ENCODE results near the gene PHF14.

PHF14 gene

GRCh38 chr7:11120068-11120664 is 146.5 kb downstream of the PHF14 start:
- DNase-seq (ENCODE audit: low read depth): no peak

- DNase-seq (ENCODE audit: low read depth): no peak
These were observed 147.1 kb downstream of the PHF14 start for GRCh38 chr7:11120675-11121220.

- no peak for DNase-seq (ENCODE audit: low read depth)
These were observed 151.3 kb downstream of the PHF14 start for GRCh38 chr7:11124856-11125559.

- no peak for DNase-seq (ENCODE audit: low read depth)
These were observed 153.6 kb downstream of the PHF14 start for GRCh38 chr7:11127114-11127785.

- DNase-seq (ENCODE audit: low read depth): no peak
These were observed 154.3 kb downstream of the PHF14 start for GRCh38 chr7:11127988-11128387.

- no peak for DNase-seq (ENCODE audit: low read depth)
These were observed 154.8 kb downstream of the PHF14 start for GRCh38 chr7:11128498-11128897.

GRCh38 chr7:11130012-11130411 is 156.3 kb downstream of the PHF14 start:
- DNase-seq (ENCODE audit: low read depth): peak; percentile 54

GRCh38 chr7:11130601-11131000 is 156.9 kb downstream of the PHF14 start:
- DNase-seq (ENCODE audit: low read depth): no peak

GRCh38 chr7:11133436-11133959 is 159.8 kb downstream of the PHF14 start:
- DNase-seq (ENCODE audit: low read depth): no peak

- no peak for DNase-seq (ENCODE audit: low read depth)
These were observed 161.9 kb downstream of the PHF14 start for GRCh38 chr7:11135573-11135972.

- no peak for DNase-seq (ENCODE audit: low read depth)
These were observed 167.9 kb downstream of the PHF14 start for GRCh38 chr7:11141541-11141940.

- peak; percentile 5 for DNase-seq (ENCODE audit: low read depth)
These were observed 180.0 kb downstream of the PHF14 start for GRCh38 chr7:11153694-11154093.

- DNase-seq (ENCODE audit: low read depth): peak; percentile 18
These were observed 182.2 kb downstream of the PHF14 start for GRCh38 chr7:11155883-11156282.

- DNase-seq (ENCODE audit: low read depth): no peak
These were observed 187.8 kb downstream of the PHF14 start for GRCh38 chr7:11161499-11161898.

GRCh38 chr7:11163220-11163619 is 189.5 kb downstream of the PHF14 start:
- no peak for DNase-seq (ENCODE audit: low read depth)

GRCh38 chr7:11166051-11166450 is 192.4 kb downstream of the PHF14 start:
- DNase-seq (ENCODE audit: low read depth): no peak

GRCh38 chr7:11168650-11169170 is 195.0 kb downstream of the PHF14 start:
- DNase-seq (ENCODE audit: low read depth): no peak

GRCh38 chr7:11170175-11170574 is 196.5 kb downstream of the PHF14 start:
- DNase-seq (ENCODE audit: low read depth): peak; percentile 26

- DNase-seq (ENCODE audit: low read depth): no peak
These were observed 197.3 kb downstream of the PHF14 start for GRCh38 chr7:11170863-11171568.

GRCh38 chr7:11171569-11172192 is 198.0 kb downstream of the PHF14 start:
- no peak for DNase-seq (ENCODE audit: low read depth)

GRCh38 chr7:11172835-11173234 is 199.2 kb downstream of the PHF14 start:
- DNase-seq (ENCODE audit: low read depth): no peak

Measured in fibroblast of gingiva (primary cell).